ENCODE results near the gene CLDN24.

Gene CLDN24

GRCh38 chr4:183272384-183272783, 49.8 kb downstream of the CLDN24 start:
- DNase-seq: no peak

All from activated CD4-positive, alpha-beta T cell treated with anti-CD3 and anti-CD28 coated beads, Interleukin-2, amount 50 U/mL, for 1 hour (primary cell).